ENCODE results near the gene GP1BB. TPM values are rescaled to one million over a fixed set of nuclear protein-coding genes. Genes with fewer than 3 reads are reported as not detected.

GP1BB gene
- total RNA-seq, 1 donor from 2014 or later, result 5.7 TPM

DNA sequence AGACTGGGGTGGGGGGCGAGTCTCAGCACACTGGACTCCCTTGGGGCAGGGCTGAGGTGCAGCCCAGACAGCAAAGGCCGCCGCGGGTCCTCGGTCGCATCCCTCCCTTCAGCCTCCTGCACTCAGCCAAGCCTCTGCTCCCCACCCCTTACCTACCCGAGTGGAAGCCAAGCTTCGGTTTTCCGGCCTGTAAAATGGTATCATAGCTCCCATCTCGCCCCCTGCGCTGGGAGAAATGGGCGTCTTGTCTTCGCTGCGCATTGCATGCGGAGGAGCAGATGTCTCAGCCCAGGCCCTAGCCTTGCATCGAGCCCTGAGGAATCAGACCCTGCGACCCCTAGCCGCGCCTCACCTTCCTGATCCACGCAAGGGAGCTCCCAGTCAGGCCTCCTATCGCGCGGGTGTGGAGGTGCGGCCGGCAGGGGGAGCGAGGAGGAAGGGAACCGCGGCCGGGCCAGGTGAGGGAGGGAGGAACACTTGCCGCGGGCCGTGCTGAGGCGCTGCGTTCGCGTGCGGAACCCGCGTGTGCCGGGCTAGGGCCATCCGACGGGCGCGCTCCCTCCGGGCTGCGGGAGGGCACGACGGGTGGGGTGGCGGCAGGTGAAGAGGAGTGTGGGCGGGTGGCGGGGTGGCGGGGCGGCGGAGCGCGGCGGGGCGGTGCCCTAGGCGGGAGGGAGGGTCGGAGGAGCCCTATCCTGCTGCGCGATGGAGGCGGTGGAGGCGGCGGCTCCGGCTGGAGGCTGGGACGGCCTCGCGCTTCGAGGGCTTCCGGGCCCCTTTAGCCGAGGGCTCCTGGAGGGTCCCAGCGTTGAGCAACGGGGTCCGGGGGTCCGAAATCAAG lies 33.2 kb downstream of the GP1BB start:
- no peak overlapping the region for H3K27ac Mint-ChIP-seq
- H3K27me3 Mint-ChIP-seq (ENCODE audit: low read depth), result peaks cover 81% of the 10 kb centered on the region
- H3K4me3 Mint-ChIP-seq, result peak overlapping the region; percentile 28
- TF ChIP-seq, protein P1, sequence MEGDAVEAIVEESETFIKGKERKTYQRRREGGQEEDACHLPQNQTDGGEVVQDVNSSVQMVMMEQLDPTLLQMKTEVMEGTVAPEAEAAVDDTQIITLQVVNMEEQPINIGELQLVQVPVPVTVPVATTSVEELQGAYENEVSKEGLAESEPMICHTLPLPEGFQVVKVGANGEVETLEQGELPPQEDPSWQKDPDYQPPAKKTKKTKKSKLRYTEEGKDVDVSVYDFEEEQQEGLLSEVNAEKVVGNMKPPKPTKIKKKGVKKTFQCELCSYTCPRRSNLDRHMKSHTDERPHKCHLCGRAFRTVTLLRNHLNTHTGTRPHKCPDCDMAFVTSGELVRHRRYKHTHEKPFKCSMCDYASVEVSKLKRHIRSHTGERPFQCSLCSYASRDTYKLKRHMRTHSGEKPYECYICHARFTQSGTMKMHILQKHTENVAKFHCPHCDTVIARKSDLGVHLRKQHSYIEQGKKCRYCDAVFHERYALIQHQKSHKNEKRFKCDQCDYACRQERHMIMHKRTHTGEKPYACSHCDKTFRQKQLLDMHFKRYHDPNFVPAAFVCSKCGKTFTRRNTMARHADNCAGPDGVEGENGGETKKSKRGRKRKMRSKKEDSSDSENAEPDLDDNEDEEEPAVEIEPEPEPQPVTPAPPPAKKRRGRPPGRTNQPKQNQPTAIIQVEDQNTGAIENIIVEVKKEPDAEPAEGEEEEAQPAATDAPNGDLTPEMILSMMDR (IDR thresholded peaks at IDR 0.05; ENCODE audit: unreplicated experiment), result peak; percentile 48
- no peaks in the 10 kb centered on the region for H3K36me3 Mint-ChIP-seq
- no peaks in the 10 kb centered on the region for H3K9me3 Mint-ChIP-seq
- H3K4me1 Mint-ChIP-seq, result peaks cover 17% of the 10 kb centered on the region
- DNase-seq (ENCODE audit: low spot score in 2 of 2, unreplicated experiment in 2 of 2), result peak; percentile 61 to 70

DNA sequence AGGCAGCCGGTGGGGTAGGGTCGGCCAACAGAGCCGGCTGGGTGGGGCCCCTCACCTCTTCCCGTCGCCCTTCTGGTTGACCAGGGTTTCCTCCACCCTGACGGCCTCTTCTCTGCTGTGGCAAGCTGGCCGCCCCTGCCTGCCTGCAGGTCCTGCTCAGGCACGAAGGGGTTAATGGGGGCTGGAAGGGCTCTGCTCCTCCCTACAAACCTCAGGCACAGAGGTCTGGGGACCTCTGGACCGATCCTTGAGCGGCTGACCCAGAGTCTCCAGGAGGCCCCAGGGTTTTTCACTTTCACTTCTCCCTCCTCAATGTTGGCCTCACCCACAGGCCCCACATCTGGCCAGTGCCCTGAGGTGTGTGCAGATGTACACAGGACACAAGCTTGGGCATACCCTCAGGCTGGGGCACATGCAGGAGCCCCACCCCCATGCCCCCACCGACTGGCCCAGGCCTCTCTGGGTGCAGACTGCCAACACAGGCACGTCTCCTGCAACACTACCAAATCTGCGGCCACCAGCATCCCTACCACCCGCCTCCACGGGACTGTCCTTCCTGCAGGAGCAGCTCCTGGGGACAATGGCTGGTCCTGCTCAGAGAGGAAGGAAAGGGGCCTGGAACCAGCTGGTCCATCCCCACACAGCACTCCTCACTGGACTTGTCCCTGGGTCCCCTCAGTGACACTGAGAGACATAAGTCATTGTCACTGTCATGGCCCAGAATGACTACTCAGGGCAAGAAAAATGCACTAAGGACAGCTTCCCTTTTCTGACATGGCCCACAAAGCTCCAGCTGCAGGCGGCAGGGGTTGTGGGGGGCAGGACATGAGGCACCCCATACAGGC lies 34.0 kb downstream of the GP1BB start:
- peak overlapping the region; percentile 37 for H3K4me3 Mint-ChIP-seq
- DNase-seq (ENCODE audit: low spot score in 2 of 2, unreplicated experiment in 2 of 2), result no peak
- no peaks in the 10 kb centered on the region for H3K9me3 Mint-ChIP-seq
- TF ChIP-seq, protein P1 (IDR thresholded peaks at IDR 0.05; ENCODE audit: unreplicated experiment), result no peak
- H3K27me3 Mint-ChIP-seq (ENCODE audit: low read depth), result peaks cover 83% of the 10 kb centered on the region
- peaks cover 20% of the 10 kb centered on the region for H3K4me1 Mint-ChIP-seq
- H3K36me3 Mint-ChIP-seq, result no peaks in the 10 kb centered on the region
- H3K27ac Mint-ChIP-seq, result no peak overlapping the region

DNA sequence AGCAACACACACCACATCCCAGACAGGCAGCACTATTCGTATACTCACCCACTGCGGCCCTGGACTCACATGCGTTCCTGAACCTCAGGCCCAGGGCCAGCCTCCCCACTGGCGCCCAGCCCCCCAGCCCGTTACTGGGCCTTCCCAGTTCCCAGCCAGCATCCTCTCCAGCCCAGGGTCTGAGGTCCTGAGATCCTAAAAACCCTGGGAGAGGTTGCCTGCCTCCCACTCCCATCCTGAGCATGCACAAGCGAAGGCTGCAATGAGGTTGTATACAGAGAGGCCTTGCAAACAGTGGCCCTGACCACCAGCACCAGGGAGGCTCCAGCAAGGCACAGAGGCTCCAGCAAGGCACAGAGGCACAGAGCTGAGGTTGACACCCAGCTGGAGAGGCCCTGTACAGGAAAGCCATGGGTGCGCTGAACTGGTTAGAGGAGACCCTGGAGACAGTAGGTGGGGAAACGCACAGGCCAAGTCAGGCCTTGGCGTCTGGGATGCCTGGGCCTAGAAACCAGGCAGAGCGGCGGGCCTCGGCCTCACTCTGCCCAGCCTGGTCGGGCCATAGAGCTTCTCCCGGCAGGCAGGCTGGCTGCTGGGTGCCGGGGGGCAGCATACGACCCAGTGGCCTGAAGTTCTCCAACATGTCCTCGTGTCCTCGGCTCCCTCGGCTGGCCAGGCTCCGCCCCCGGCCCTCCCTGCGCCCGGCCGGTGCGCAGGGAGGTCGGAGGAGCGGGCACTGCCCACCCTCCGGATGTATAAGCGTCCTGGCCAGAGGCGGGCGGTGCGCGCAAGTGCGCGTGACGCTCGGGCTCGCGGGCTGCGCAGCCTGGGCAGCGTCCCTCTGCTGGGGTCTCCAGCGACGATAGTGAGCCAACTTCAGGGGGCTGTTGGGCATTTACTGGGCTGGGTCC lies 34.9 kb downstream of the GP1BB start:
- peaks cover 20% of the 10 kb centered on the region for H3K4me1 Mint-ChIP-seq
- H3K4me3 Mint-ChIP-seq, result no peak overlapping the region
- H3K9me3 Mint-ChIP-seq, result no peaks in the 10 kb centered on the region
- peaks cover 83% of the 10 kb centered on the region for H3K27me3 Mint-ChIP-seq (ENCODE audit: low read depth)
- no peak overlapping the region for H3K27ac Mint-ChIP-seq
- TF ChIP-seq, protein P1 (IDR thresholded peaks at IDR 0.05; ENCODE audit: unreplicated experiment), result no peak
- H3K36me3 Mint-ChIP-seq, result no peaks in the 10 kb centered on the region
- no peak for DNase-seq (ENCODE audit: low spot score in 2 of 2, unreplicated experiment in 2 of 2)

DNA sequence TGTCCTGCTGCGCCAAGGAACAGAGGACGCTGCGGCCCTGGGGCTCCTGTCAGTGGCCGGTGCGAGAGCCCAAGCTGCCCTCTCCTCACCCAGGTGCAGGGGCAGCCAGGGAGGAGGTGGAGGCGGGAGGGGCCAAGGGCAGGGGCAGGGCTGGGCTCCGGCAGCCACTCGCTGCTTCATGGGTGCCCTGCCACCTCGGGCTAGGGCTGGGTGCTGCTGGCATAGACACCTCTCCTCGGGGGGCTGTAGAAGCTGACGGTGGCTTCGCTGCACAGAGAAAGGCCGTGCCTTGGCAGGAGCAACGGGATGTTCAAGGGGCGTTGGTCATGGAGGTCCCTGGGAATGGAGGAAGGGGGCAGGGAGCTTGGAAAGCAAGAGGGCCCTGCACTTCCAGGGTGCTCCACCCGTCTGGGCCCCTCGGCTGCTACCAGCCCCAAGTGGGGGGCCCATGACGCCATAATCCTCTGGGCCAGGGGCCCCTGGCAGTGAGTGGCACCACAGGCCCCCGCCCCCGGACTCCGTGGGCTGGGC lies 35.6 kb downstream of the GP1BB start:
- TF ChIP-seq, protein P1 (IDR thresholded peaks at IDR 0.05; ENCODE audit: unreplicated experiment), result no peak
- no peak for DNase-seq (ENCODE audit: low spot score in 2 of 2, unreplicated experiment in 2 of 2)
- peaks cover 20% of the 10 kb centered on the region for H3K4me1 Mint-ChIP-seq
- H3K4me3 Mint-ChIP-seq, result no peak overlapping the region
- no peak overlapping the region for H3K27ac Mint-ChIP-seq
- no peaks in the 10 kb centered on the region for H3K36me3 Mint-ChIP-seq
- H3K27me3 Mint-ChIP-seq (ENCODE audit: low read depth), result peaks cover 83% of the 10 kb centered on the region
- no peaks in the 10 kb centered on the region for H3K9me3 Mint-ChIP-seq

All from mesothelial cell of epicardium (in vitro differentiated cells).